ENCODE results near the gene PKIG. TPM values are rescaled to one million over a fixed set of nuclear protein-coding genes. Genes with fewer than 3 reads are reported as not detected.
"Not testable (repeated sequence)": the region's sequence is repeated elsewhere in the genome, so short reads cannot be mapped to it uniquely, and the experiment has no call there.

Gene PKIG
- polyA plus RNA-seq, 4 donors, result 16.3 to 47.8 (median 36.6) TPM

DNA sequence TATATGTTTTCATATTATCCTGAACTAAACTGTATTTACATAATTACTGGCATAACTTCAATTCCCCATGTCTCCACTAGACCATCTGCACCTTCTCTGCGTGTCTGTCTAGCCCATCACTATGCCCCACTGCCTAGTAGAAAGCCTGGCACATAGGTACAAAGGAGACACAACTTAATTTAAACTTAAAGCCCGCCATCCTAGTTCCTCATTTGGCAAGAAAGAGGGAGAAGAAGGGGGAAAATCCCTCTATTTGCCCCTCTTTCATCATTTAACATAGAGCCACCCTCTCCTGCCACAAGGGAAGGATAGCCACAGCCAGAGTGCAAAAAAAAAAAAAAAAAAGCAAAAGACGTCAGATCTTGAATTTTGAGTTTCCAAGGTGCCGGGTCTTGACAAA, 1.8 kb downstream of the PKIG start:
- FAIRE-seq (no peak), DNase-seq (no peak)
- H3K4me1 ChIP-seq (ENCODE audit: control insufficient read depth in 3 of 3, insufficient read depth in 2 of 3, low read depth in 1 of 3, low read length in 2 of 3), result peaks cover 0 to 8% (median 5%) of the 10 kb centered on the region in 3 donors
- H3K27me3 ChIP-seq (ENCODE audit: control insufficient read depth in 3 of 3, insufficient read depth in 3 of 3, low read length in 3 of 3), result no peaks in the 10 kb centered on the region
- no peaks in the 10 kb centered on the region for H3K9me3 ChIP-seq (ENCODE audit: control insufficient read depth in 2 of 2, insufficient read depth in 1 of 2, low read depth in 1 of 2, low read length in 1 of 2)
- peak overlapping the region in 1 of 3 donors; percentile 58 for H3K27ac ChIP-seq (ENCODE audit: low read depth in 1 of 3, low read length in 2 of 3)
- H3K36me3 ChIP-seq (ENCODE audit: control insufficient read depth in 3 of 3, insufficient read depth in 2 of 3, low read depth in 1 of 3, low read length in 3 of 3), result no peaks in the 10 kb centered on the region
- H3K4me3 ChIP-seq (ENCODE audit: low read depth in 1 of 3, low read length in 3 of 3), result no peak overlapping the region
- 77 to 93% (median 88%) methylated on average over 4 of the region's 4 CpGs for WGBS, 3 donors

DNA sequence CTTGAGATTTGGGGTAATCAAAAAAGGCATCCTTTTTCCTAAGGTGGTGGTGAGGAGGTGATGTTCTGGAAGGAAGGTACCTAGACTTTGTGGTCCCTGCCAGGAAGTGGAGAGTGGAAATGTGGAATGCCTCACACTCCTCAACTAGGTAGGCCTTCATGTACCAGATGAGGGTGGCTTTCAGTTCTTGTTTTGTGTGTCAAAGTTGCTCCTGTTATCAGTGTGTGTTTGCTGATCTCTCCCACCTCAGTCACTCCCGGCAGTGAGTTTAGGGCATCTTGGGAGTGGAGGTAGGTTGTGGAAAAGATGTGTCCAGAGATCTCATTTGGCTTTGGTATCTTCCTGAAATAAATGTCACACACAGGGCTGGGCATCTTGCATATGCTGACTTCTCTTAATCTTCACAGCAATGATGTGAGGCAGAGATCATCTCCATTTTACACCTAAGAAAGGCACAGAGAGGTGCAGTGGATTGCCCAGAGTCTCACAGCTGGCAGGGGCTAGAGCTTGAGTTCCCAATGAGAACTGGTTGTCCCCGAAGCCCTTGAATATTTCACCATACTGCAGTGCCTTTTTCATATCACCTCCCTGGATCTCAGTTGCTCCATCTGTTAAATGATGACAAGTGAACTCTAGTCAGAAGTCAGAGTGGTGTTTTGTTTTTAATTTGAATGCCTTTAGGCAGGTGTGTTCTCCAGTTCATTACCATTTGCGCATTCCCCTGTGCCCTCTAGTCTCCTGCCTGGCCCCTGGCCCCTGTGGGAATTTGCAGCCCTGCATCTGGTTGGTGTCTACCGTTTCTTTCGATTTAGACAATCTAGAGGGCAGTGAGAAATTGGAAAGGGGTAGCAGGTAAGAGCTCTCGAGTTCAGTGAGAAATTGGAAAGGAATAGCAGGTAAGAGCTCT, 2.9 kb downstream of the PKIG start:
- Histone ChIP-seq H3K4me3 (ENCODE audit: low read depth in 1 of 3, low read length in 3 of 3) (no peak overlapping the region), H3K27me3 (ENCODE audit: control insufficient read depth in 3 of 3, insufficient read depth in 3 of 3, low read length in 3 of 3) (no peaks in the 10 kb centered on the region), H3K36me3 (ENCODE audit: control insufficient read depth in 3 of 3, insufficient read depth in 2 of 3, low read depth in 1 of 3, low read length in 3 of 3) (peaks cover 0 to 2% (median 2%) of the 10 kb centered on the region in 3 donors), H3K9me3 (ENCODE audit: control insufficient read depth in 2 of 2, insufficient read depth in 1 of 2, low read depth in 1 of 2, low read length in 1 of 2) (no peaks in the 10 kb centered on the region), H3K27ac (ENCODE audit: low read depth in 1 of 3, low read length in 2 of 3) (peak overlapping the region in 1 of 3 donors; percentile 43), H3K4me1 (ENCODE audit: control insufficient read depth in 3 of 3, insufficient read depth in 2 of 3, low read depth in 1 of 3, low read length in 2 of 3) (peaks cover 0 to 8% (median 5%) of the 10 kb centered on the region in 3 donors)
- no peak for DNase-seq
- WGBS, 3 donors, result 78 to 87% (median 81%) methylated on average over 6 of the region's 6 CpGs
- FAIRE-seq, result no peak

DNA sequence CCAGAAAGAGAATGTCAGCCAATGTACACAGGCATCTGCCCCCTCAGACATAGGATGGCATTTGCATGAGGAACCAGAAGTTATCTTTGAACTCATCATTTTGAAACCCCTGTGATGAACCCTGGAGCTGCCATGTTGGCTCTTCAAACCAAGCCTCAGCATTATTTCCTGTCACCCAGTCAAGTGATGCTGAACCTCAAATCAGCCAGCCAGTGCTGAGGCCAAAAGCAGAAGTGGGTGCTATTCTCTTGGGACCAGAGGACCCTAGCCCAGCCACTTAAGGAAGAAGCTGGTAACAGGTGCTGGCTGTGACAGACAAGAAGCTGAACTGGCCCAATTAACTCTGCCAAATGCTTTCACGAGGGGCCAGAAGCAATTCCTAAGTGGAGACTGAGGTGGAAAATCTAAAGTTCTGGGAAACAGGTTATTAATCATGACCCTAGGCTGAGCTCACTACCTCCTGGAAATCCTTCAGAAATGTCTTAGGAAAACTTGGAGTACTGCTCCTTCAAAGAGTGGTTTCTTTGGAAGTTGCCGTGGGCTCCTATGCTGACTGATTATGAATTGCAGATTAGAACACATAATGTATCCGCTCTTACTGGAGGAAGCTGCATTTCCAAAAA, 4.0 kb downstream of the PKIG start:
- Histone ChIP-seq H3K4me1 (ENCODE audit: control insufficient read depth in 3 of 3, insufficient read depth in 2 of 3, low read depth in 1 of 3, low read length in 2 of 3) (peaks cover 0 to 8% (median 5%) of the 10 kb centered on the region in 3 donors), H3K27ac (ENCODE audit: low read depth in 1 of 3, low read length in 2 of 3) (no peak overlapping the region), H3K9me3 (ENCODE audit: control insufficient read depth in 2 of 2, insufficient read depth in 1 of 2, low read depth in 1 of 2, low read length in 1 of 2) (no peaks in the 10 kb centered on the region), H3K36me3 (ENCODE audit: control insufficient read depth in 3 of 3, insufficient read depth in 2 of 3, low read depth in 1 of 3, low read length in 3 of 3) (peaks cover 0 to 11% (median 2%) of the 10 kb centered on the region in 3 donors), H3K27me3 (ENCODE audit: control insufficient read depth in 3 of 3, insufficient read depth in 3 of 3, low read length in 3 of 3) (no peaks in the 10 kb centered on the region), H3K4me3 (ENCODE audit: low read depth in 1 of 3, low read length in 3 of 3) (no peak overlapping the region)
- no peak for DNase-seq
- WGBS, 3 donors, result 72 to 94% (median 90%) methylated on average over 3 of the region's 3 CpGs
- FAIRE-seq, result no peak

DNA sequence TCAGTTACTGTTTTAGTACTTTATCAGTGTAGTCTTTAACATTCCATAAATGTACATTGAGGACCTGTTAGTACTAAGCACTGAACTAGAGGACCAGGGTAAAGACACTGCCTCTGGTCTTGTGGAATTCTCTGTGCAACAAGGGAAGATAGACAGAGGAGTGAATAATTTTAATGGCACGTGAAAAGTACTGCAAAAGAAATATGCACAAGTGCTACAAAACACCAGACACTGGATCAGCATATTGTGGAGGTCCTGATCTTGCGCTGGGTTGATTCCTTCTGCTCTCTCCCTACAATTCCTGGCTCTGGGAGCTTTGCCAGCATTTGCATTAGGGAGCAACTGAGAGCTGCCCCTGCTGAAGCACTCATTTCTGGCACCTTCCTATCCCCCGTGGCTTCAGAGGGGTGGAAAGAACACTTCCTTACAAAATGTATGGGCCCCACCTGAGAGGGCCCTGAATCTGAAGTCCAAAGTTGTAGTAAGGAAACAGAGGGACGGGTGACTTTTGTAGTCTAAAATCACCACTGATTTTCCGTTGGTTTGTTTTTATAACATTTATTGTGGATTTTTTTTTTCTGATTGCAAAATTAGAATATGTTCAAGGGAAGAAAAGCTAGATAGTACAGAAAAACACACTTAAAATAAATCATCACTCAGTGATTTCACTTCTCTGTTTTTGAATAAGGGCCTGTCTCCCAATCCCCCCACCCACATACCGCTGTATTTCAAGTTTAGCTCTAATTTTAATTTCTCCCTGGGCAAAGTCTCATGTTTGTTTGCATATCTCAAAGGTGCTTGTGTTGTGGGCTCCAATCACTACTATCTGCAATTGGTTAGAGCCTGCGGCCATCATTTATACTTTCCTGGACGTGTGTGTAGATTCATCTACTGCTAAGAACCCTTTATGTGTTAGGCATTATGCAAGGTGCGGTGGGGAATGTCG, 4.9 kb downstream of the PKIG start:
- DNase-seq, result no peak
- FAIRE-seq, result no peak
- H3K4me1 ChIP-seq (ENCODE audit: control insufficient read depth in 3 of 3, insufficient read depth in 2 of 3, low read depth in 1 of 3, low read length in 2 of 3), result peaks cover 0 to 8% (median 5%) of the 10 kb centered on the region in 3 donors
- 46 to 61% (median 58%) methylated on average over 10 of the region's 10 CpGs for WGBS, 3 donors
- no peaks in the 10 kb centered on the region for H3K9me3 ChIP-seq (ENCODE audit: control insufficient read depth in 2 of 2, insufficient read depth in 1 of 2, low read depth in 1 of 2, low read length in 1 of 2)
- H3K36me3 ChIP-seq (ENCODE audit: control insufficient read depth in 3 of 3, insufficient read depth in 2 of 3, low read depth in 1 of 3, low read length in 3 of 3), result peaks cover 2 to 17% (median 3%) of the 10 kb centered on the region in 3 donors
- H3K27ac ChIP-seq (ENCODE audit: low read depth in 1 of 3, low read length in 2 of 3), result peak overlapping the region in 1 of 3 donors; percentile 21
- no peaks in the 10 kb centered on the region for H3K27me3 ChIP-seq (ENCODE audit: control insufficient read depth in 3 of 3, insufficient read depth in 3 of 3, low read length in 3 of 3)
- H3K4me3 ChIP-seq (ENCODE audit: low read depth in 1 of 3, low read length in 3 of 3), result no peak overlapping the region

DNA sequence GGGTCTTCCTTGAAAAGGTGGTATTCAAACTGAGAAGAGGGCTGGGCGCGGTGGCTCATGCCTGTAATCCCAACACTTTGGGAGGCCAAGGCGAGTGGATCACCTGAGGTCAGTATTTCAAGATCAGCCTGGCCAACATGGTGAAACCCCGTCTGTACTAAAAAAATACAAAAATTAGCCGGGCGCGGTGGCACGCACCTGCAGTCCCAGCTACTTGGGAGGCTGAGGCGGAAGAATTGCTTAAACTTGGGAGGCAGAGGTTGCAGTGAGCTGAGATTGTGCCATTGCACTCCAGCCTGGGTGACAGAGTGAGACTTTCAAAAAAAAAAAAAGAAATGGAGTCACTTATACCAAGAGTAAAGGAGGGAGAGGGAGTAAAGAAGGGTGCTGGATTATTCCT, 5.9 kb downstream of the PKIG start:
- H3K27ac ChIP-seq (ENCODE audit: low read depth in 1 of 3, low read length in 2 of 3); DNase-seq; H3K4me3 ChIP-seq (ENCODE audit: low read depth in 1 of 3, low read length in 3 of 3); H3K4me1 ChIP-seq (ENCODE audit: control insufficient read depth in 3 of 3, insufficient read depth in 2 of 3, low read depth in 1 of 3, low read length in 2 of 3); H3K9me3 ChIP-seq (ENCODE audit: control insufficient read depth in 2 of 2, insufficient read depth in 1 of 2, low read depth in 1 of 2, low read length in 1 of 2); H3K27me3 ChIP-seq (ENCODE audit: control insufficient read depth in 3 of 3, insufficient read depth in 3 of 3, low read length in 3 of 3); FAIRE-seq: not testable (repeated sequence)
- 92 to 97% (median 96%) methylated on average over 9 of the region's 9 CpGs for WGBS, 3 donors
- H3K36me3 ChIP-seq (ENCODE audit: control insufficient read depth in 3 of 3, insufficient read depth in 2 of 3, low read depth in 1 of 3, low read length in 3 of 3), result peaks cover 2 to 23% (median 3%) of the 10 kb centered on the region in 3 donors

DNA sequence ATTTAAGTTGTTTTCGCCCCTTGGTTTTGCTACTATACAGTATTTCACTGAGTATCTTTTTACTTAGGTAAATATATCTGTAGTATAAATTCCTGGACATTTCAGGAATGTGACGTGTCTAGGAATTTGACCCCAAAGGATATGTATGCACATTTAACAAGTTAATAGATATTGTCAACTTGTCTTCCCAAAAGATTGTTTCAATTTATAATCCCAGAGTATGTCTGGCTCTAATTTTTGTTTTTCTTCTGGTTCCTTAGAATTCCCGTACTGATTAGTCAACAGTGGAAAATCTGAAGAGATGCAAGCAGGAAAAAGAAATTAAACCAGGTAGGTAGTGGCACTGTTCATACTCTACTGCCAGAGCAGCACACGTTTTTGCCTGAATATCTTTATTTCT, 7.2 kb downstream of the PKIG start:
- Histone ChIP-seq H3K9me3 (ENCODE audit: control insufficient read depth in 2 of 2, insufficient read depth in 1 of 2, low read depth in 1 of 2, low read length in 1 of 2) (no peaks in the 10 kb centered on the region), H3K27me3 (ENCODE audit: control insufficient read depth in 3 of 3, insufficient read depth in 3 of 3, low read length in 3 of 3) (no peaks in the 10 kb centered on the region), H3K27ac (ENCODE audit: low read depth in 1 of 3, low read length in 2 of 3) (no peak overlapping the region), H3K4me1 (ENCODE audit: control insufficient read depth in 3 of 3, insufficient read depth in 2 of 3, low read depth in 1 of 3, low read length in 2 of 3) (peaks cover 0 to 8% (median 5%) of the 10 kb centered on the region in 3 donors), H3K4me3 (ENCODE audit: low read depth in 1 of 3, low read length in 3 of 3) (no peak overlapping the region), H3K36me3 (ENCODE audit: control insufficient read depth in 3 of 3, insufficient read depth in 2 of 3, low read depth in 1 of 3, low read length in 3 of 3) (peaks cover 2 to 23% (median 3%) of the 10 kb centered on the region in 3 donors)
- no peak for FAIRE-seq
- peak in 1 of 2 donors; percentile 22 for DNase-seq
- WGBS, 3 donors, result 82 to 87% (median 82%) methylated on average over 4 of the region's 4 CpGs

DNA sequence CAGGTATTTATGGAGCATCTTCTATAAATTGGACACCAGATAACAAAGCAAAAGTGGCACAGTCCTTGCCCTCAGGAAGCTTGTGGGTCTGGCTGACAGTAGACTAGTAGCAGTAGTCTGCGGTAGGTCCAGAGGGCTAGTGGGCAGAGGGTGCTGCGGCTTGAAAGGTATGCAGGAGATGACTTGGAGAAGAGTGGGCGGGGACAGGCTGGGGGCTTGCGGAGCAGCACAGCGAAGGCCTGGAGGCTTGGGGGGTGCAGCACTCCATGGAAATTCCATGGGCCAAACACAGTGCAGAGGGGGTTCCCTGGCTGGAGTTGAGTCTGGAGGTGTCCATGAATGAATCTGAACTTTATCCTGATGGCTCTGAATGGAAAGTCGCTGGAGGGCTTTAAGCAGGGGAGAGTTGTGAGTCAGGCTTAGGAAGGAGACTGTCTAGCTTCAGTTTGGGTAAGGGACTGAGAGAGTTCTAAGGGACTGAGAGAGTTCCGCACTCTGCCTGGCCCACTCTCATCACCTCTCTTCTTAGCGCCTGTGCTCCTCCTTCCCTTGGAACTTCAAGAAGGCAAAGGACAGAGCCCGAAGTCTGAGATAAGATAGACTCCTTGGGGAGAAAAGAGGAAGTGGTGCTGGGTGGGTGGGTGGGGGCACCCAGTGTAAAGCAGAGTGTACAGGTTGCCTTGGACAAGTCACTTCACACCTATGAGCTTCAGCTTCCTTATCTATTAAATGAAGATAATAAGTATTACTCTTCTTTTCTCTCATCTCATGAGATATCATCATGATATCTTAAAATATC, 8.8 kb downstream of the PKIG start:
- Histone ChIP-seq H3K4me1 (ENCODE audit: control insufficient read depth in 3 of 3, insufficient read depth in 2 of 3, low read depth in 1 of 3, low read length in 2 of 3) (peaks cover 0 to 8% (median 2%) of the 10 kb centered on the region in 3 donors), H3K4me3 (ENCODE audit: low read depth in 1 of 3, low read length in 3 of 3) (no peak overlapping the region), H3K27ac (ENCODE audit: low read depth in 1 of 3, low read length in 2 of 3) (no peak overlapping the region), H3K9me3 (ENCODE audit: control insufficient read depth in 2 of 2, insufficient read depth in 1 of 2, low read depth in 1 of 2, low read length in 1 of 2) (no peaks in the 10 kb centered on the region), H3K27me3 (ENCODE audit: control insufficient read depth in 3 of 3, insufficient read depth in 3 of 3, low read length in 3 of 3) (no peaks in the 10 kb centered on the region), H3K36me3 (ENCODE audit: control insufficient read depth in 3 of 3, insufficient read depth in 2 of 3, low read depth in 1 of 3, low read length in 3 of 3) (peaks cover 2 to 24% (median 3%) of the 10 kb centered on the region in 3 donors)
- WGBS, 3 donors, result 84 to 91% (median 87%) methylated on average over 9 of the region's 9 CpGs
- no peak for FAIRE-seq
- no peak for DNase-seq
